ENCODE data around the gene COL4A1.

DNA sequence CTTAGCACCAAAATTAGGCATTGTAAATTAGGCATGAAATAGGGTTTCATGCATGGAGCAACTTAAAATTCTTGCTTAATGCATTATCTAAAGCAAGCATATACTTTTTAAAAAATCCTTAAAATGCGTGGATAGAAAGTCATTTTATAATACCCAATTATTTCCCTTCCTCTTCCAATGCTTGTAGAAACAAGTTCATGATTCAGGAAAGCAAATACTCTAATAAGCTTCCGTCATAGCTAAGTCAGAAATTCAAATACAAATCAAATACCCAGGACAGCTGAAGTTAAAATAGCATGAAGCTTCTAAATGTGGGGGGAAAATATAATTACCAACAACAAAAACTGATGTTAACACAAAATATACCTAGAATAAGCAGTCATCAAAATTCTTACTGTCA is 89.1 kb downstream of the COL4A1 start:
- TF ChIP-seq, protein P1, sequence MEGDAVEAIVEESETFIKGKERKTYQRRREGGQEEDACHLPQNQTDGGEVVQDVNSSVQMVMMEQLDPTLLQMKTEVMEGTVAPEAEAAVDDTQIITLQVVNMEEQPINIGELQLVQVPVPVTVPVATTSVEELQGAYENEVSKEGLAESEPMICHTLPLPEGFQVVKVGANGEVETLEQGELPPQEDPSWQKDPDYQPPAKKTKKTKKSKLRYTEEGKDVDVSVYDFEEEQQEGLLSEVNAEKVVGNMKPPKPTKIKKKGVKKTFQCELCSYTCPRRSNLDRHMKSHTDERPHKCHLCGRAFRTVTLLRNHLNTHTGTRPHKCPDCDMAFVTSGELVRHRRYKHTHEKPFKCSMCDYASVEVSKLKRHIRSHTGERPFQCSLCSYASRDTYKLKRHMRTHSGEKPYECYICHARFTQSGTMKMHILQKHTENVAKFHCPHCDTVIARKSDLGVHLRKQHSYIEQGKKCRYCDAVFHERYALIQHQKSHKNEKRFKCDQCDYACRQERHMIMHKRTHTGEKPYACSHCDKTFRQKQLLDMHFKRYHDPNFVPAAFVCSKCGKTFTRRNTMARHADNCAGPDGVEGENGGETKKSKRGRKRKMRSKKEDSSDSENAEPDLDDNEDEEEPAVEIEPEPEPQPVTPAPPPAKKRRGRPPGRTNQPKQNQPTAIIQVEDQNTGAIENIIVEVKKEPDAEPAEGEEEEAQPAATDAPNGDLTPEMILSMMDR (optimal IDR thresholded peaks at IDR 0.05 in 1 of 3, IDR thresholded peaks at IDR 0.05 in 1 of 3, conservative IDR thresholded peaks at IDR 0.05 in 1 of 3; ENCODE audit: extremely low read depth in 1 of 3, insufficient read depth in 2 of 3, low read length in 3 of 3): no peak
- no peak for TF ChIP-seq EZH2 (IDR thresholded peaks at IDR 0.05; ENCODE audit: low read length)

All from keratinocyte (primary cell).